Thyroid gland (tissue), 4 donors: Measurements from ENCODE around the gene NMT2. TPM values are rescaled to one million over a fixed set of nuclear protein-coding genes. Genes with fewer than 3 reads are reported as not detected.

Experiments
- DNase-seq, 2 donors: peaks; one replicate each; pipeline ENCODE4 v3.0.0-alpha.2; 2019
- H3K27ac ChIP-seq, 3 donors: fragments of 200-600 bp; sonication (generic); 1 replicate in 2 of 3; 2 replicates in 1 of 3; pipeline ENCODE4 v1.5.1; 2016 to 2019; ENCODE audit warnings: mild to moderate bottlenecking in 1 of 3, moderate library complexity in 1 of 3
- H3K27me3 ChIP-seq: fragments of 200-600 bp; sonication (generic); one replicate; pipeline ENCODE4 v1.5.1; 2019
- H3K36me3 ChIP-seq, 2 donors: fragments of 200-600 bp; sonication (generic); one replicate each; pipeline ENCODE4 v1.5.1; 2016 to 2019
- H3K4me1 ChIP-seq, 2 donors: fragments of 200-600 bp; sonication (generic); one replicate each; pipeline ENCODE4 v1.5.1; 2017 to 2019
- H3K4me3 ChIP-seq, 3 donors: fragments of 200-600 bp; sonication (generic); replicated peaks in 1 of 3; 1 replicate in 2 of 3; 2 replicates in 1 of 3; pipeline ENCODE4 v1.5.1; 2016; ENCODE audit warnings: mild to moderate bottlenecking in 1 of 3
- H3K9me3 ChIP-seq: fragments of 200-600 bp; sonication (generic); one replicate; pipeline ENCODE4 v1.5.1; 2017
- CTCF ChIP-seq, 6 experiments: fragments of 200-600 bp in 3 of 6; fragments of 450-650 bp in 3 of 6; sonication (generic) in 3 of 6; IDR thresholded peaks; one replicate each; pipeline ENCODE4 v1.5.1; 2016 to 2019; ENCODE audit warnings: antibody characterized with exemption in 6 of 6, mild to moderate bottlenecking in 2 of 6, inconsistent platforms in 1 of 6, moderate library complexity in 1 of 6
- POLR2A ChIP-seq, 2 donors: fragments of 450-650 bp; IDR thresholded peaks; one replicate each; pipeline ENCODE4 v1.6.1; 2017; ENCODE audit warnings: antibody characterized with exemption in 2 of 2, mild to moderate bottlenecking in 2 of 2, moderate library complexity in 1 of 2
- WGBS, 2 donors: methylation state at CpG; one replicate each; pipeline ENCODE4 v1.1.5; 2017; 5-methylcytosine and 5-hydroxymethylcytosine counted together
- intact Hi-C: fragments of 100-400 bp; cut with DNase I; formaldehyde crosslinking; loops from one replicate; pipeline ENCODE4 v1.15.1; 2023
- total RNA-seq, 4 donors: library from RNA; depleted of rRNA; stranded (reverse); fragments of >200 nt; gene quantifications; one replicate each; pipeline ENCODE4 v1.2.3, GENCODE V29; 2016

The NMT2 gene
- total RNA-seq, 4 donors from 2014 or later, result 7.1 to 16.3 (median 11.7) TPM

GRCh38 chr10:15088428-15089261 lies 79.8 kb downstream of the NMT2 start, which contains the start of gene ACBD7:
ACBD7 (minus strand) TSS chr10:15088776; CDS start chr10:15088728, 48 bp downstream.
- TF ChIP-seq POLR2A (IDR thresholded peaks at IDR 0.05) (peak in 1 of 2 donors; percentile 29), CTCF (IDR thresholded peaks at IDR 0.05) (peak; percentile 8 to 70 (median 60))
- peak within 1 kb of the TSS; percentile 10 to 36 (median 31) for H3K4me3 ChIP-seq
- H3K27me3 ChIP-seq, result no peaks in the 10 kb centered on the region
- H3K9me3 ChIP-seq, result no peaks in the 10 kb centered on the region
- 12 to 16% methylated on average over 27 to 34 of the region's 63 CpGs for WGBS, 2 donors
- H3K27ac ChIP-seq, result no peak within 1 kb of the TSS
- no peaks in the 10 kb centered on the region for H3K36me3 ChIP-seq
- peak; percentile 82 to 83 for DNase-seq
- intact Hi-C loops, result no loop called here
- peaks cover 4 to 9% of the 10 kb centered on the region in 2 donors for H3K4me1 ChIP-seq

- DNase-seq, result peak; percentile 64 to 66
- Histone ChIP-seq H3K36me3 (no peaks in the 10 kb centered on the region), H3K27me3 (no peaks in the 10 kb centered on the region), H3K9me3 (no peaks in the 10 kb centered on the region), H3K27ac (peak overlapping the region; percentile 31 to 82 (median 48)), H3K4me1 (peaks cover 4 to 9% of the 10 kb centered on the region in 2 donors), H3K4me3 (peak overlapping the region in 2 of 3 donors; percentile 26 to 37)
- TF ChIP-seq POLR2A (IDR thresholded peaks at IDR 0.05) (peak in 1 of 2 donors; percentile 24), CTCF (IDR thresholded peaks at IDR 0.05) (no peak)
- 15 to 18% methylated on average over 7 of the region's 7 CpGs for WGBS, 2 donors
- intact Hi-C loops, result no loop called here
Measured at GRCh38 chr10:15084502-15084922, 84.0 kb downstream of the NMT2 start.

- peak overlapping the region in 2 of 3 donors; percentile 26 to 37 for H3K4me3 ChIP-seq
- no peaks in the 10 kb centered on the region for H3K9me3 ChIP-seq
- intact Hi-C loops, result no loop called here
- TF ChIP-seq POLR2A (IDR thresholded peaks at IDR 0.05), result no peak
- peak in 2 of 6 experiments; percentile 8 to 19 for TF ChIP-seq CTCF (IDR thresholded peaks at IDR 0.05)
- no peaks in the 10 kb centered on the region for H3K36me3 ChIP-seq
- H3K4me1 ChIP-seq, result peaks cover 4 to 9% of the 10 kb centered on the region in 2 donors
- no peak for DNase-seq
- H3K27me3 ChIP-seq, result no peaks in the 10 kb centered on the region
- peak overlapping the region; percentile 31 to 82 (median 48) for H3K27ac ChIP-seq
- WGBS, 2 donors, result 77 to 78% methylated on average over 18 of the region's 18 CpGs
Measured at GRCh38 chr10:15083674-15084501, 84.6 kb downstream of the NMT2 start.

- no peak overlapping the region for H3K27ac ChIP-seq
Measured at GRCh38 chr10:15075421-15075820, 93.1 kb downstream of the NMT2 start.

More at GRCh38 chr10:15075421-15075820, 93.1 kb downstream of the NMT2 start:
- no peaks in the 10 kb centered on the region for H3K4me1 ChIP-seq
- intact Hi-C loops, result no loop called here
- no peak overlapping the region for H3K4me3 ChIP-seq
- H3K9me3 ChIP-seq, result no peaks in the 10 kb centered on the region
- WGBS, 2 donors, result 94 to 97% methylated on average over 3 of the region's 3 CpGs
- no peak for DNase-seq
- TF ChIP-seq CTCF (IDR thresholded peaks at IDR 0.05), result no peak
- no peak for TF ChIP-seq POLR2A (IDR thresholded peaks at IDR 0.05)
- H3K27me3 ChIP-seq, result no peaks in the 10 kb centered on the region
- H3K36me3 ChIP-seq, result no peaks in the 10 kb centered on the region
